ENCODE results near the gene CCDC149.

The CCDC149 gene

DNA sequence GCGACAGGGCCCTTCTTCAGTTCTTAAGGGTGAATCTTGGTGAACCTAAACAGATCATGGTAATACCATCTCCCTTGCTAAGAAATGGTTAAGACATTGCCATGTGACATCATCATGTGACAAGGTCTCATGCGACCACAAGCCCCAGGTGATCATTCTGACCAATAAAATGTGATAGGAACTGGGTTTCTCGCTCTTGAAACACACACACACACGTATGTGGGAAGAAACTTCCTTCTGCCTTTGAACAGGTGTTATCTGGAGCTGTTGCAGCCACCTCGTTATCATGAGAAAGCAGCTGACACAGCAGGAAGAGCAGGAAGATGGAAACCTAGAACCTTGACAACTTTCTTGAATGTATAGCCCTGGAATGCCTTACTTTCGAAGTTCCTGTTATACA is 107.3 kb downstream of the CCDC149 start:
- in situ Hi-C loops (cut with MboI; ENCODE audit: low sequenced_read_pairs): no loop called here

DNA sequence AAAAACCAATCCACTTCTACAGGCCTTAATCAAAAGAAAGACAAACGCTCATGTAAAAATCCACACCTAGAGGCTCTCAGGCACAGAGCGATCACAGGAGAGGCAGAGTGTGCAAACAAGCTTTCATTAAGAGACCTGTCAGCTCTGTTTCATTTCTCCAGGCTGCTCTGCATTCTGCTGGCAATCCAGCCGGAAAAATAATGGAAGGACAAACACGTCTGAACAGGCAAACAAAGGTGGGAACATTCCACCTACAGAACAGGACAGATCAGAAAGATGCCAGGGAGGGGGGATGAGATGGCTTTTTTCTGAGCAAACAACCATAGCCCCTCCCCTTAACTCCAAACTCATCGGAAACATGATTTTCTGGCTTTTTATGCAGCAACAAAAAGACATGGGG is 107.8 kb downstream of the CCDC149 start:
- in situ Hi-C loops (cut with MboI; ENCODE audit: low sequenced_read_pairs): no loop called here

DNA sequence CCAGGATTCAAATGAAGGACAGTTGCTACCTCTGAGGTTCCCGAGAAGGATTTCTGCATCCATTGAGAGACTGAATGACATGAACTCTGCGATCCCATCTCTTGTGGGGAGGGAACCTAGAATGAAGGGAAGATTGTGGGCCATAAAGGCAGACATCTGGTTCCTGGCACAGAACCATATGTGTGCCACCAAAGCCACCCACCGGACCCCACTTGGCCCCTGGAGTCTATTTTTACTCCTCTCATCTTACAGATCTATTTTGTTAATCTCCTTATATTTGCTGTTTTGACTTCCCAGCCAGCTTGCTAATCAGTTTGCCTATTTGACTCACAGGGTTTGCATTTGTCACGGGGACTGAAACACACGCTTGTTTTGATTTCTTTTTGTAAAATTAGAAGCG is 110.2 kb downstream of the CCDC149 start:
- in situ Hi-C loops (cut with MboI; ENCODE audit: low sequenced_read_pairs): no loop called here

DNA sequence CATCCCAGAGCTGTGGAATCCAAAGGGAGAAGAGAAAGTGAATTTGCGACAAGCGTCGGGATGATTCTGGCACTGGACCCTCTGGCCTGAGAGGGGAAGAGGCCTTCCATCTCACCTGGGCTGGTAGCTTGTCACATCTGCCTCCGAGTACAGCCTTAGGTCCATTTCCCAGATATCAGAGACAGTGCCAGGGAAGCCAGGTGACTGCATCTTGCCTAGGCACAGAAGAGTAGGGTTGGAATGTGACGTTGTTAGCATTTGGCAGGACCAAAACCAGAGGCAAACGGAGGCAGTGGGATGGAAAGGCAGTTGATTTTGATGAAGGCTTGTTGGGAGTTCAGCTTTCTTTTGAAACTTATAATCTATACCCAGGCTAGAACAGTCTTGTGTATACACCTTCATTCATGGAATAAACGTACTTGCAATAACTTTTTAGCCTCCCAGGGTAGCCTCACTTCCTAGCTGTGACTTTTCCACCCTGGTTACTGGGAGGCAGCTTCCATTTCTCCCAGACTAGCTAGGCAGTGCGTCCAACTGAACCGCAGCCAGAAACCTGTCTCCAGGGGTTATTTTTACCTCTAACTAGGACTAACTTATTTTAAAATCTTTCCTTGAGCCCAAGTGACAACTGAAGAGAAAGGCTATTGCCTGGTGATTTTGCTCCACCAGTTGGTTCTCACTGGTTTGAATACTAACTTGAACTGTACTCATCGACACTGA is 111.5 kb downstream of the CCDC149 start:
- in situ Hi-C loops (cut with MboI; ENCODE audit: low sequenced_read_pairs): no loop called here

DNA sequence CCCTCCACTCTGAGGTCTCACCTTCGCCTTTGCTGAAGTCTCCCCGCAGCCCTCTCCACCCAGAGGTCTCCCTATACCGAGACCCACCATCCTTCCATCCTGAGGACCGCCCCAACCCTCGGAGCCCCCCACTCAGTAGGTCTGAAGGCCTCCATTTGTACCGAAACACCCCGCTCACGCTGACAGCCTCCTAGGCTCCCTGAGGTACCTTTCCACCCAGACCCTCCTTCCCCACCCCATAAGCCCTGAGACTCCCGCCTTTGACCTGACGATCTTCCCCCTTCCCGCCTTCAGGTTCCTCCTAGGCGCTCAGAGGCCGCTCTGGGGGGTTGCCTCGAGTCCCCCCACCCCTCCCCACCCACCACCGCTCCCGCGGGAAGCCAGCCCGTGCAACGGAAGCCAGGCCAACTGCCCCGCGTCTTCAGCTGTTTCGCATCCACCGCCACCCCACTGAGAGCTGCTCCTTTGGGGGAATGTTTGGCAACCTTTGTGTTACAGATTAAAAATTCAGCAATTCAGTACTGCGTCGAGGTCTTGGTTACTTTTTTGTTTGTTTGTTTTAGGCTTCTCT is 112.4 kb downstream of the CCDC149 start:
- in situ Hi-C loops (cut with MboI; ENCODE audit: low sequenced_read_pairs): no loop called here

DNA sequence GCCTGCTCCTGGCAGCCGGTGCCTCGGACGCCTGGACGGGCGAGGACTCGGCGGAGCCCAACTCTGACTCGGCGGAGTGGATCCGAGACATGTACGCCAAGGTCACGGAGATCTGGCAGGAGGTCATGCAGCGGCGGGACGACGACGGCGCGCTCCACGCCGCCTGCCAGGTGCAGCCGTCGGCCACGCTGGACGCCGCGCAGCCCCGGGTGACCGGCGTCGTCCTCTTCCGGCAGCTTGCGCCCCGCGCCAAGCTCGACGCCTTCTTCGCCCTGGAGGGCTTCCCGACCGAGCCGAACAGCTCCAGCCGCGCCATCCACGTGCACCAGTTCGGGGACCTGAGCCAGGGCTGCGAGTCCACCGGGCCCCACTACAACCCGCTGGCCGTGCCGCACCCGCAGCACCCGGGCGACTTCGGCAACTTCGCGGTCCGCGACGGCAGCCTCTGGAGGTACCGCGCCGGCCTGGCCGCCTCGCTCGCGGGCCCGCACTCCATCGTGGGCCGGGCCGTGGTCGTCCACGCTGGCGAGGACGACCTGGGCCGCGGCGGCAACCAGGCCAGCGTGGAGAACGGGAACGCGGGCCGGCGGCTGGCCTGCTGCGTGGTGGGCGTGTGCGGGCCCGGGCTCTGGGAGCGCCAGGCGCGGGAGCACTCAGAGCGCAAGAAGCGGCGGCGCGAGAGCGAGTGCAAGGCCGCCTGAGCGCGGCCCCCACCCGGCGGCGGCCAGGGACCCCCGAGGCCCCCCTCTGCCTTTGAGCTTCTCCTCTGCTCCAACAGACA is 113.1 kb downstream of the CCDC149 start:
- in situ Hi-C loops (cut with MboI; ENCODE audit: low sequenced_read_pairs): no loop called here

DNA sequence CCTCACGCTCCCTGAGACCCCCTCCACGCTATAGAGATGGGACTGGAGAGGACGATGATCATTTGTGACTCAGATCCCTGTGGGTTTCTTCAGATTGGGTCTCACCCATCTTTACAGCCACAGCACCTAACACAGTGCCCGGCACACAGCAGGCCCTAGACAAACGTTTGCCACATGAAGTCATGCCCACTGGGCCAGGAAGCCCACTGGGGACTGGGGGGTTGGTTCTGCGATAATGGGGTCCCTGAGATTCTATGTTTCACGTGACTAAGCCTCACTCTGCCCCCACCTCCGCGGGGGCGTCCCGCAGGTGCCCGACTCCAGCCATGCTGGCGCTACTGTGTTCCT is 113.7 kb downstream of the CCDC149 start:
- in situ Hi-C loops (cut with MboI; ENCODE audit: low sequenced_read_pairs): no loop called here

DNA sequence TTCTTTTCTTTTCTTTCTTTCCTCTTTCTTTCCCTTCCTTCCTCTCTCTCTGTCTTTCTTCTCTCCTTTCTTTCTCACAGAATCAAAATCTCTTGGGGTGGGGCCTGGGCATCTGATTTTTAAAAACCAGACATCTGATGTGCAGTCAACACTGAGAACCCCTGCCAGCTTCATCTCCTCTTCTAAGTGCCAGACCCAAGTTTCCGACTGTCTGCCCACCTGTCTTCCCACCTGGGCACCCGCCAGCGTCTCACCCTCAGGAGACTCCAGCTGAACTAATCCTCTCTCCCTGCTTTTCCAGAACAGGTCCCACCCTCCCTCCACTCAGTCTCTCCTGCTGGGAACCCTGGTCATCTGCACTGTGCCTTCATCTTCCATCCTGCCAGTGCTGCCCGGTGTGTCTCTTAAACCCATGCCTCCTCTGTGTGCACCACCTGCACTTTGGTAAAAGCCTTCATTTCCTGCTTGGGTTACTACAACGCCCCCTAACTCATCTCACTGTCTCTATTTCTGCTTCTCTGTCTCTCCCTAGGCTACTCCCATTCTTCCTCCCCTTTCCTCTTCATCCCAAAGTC is 114.7 kb downstream of the CCDC149 start:
- in situ Hi-C loops (cut with MboI; ENCODE audit: low sequenced_read_pairs): no loop called here

DNA sequence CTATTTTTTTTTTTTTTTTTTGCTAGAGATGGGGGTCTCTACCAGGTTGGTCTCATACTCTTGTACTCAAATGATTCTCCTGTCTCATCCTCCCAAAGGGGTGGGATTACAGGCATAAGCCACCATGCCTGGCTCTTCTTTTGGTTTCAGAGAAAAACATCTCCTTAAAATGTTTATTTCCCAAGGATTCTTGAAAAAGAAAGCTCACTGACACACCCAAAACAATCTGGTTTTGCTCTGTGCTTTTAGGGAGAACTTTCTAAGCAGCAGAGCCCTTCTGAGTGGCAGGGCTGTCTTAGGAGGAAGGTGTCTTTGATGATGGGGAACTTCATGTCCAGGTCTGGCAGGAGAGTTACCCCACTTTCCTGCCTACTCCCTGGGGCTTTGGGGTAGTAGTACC is 116.2 kb downstream of the CCDC149 start:
- in situ Hi-C loops (cut with MboI; ENCODE audit: low sequenced_read_pairs): no loop called here

DNA sequence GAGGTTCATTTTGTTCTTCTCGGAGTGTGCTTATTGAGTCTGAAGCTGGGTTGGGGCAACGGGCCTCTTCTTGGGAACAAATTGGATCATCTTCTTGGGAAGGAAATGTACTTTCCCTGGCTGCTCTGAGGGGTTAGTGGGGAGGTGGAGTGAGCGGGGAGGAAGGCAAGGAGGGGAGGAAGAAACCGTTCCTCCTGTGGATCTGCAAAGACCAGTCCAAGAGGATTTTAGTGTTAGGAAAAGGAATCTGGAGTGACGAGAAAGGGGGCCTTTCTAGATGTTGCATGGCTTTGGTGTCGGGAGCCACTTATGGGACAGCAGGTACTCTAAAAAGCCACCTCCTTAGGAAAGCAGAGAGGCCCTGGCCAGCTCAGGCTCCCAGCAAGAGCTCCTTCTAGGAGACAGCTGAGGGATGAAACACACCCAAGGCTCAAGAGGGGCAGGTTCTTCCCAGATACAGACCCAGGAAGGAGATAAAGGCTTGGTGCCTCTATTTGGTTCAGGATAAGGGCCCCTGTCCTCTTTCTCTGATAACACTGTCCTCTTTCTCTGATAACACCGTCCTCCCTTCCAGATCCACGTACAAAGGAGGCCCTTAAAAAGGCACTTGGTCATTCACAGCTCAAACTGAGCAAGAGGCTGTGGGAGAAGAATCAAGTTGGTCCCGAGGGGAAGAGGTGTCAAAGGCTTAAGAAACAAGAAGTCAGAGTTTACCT is 117.0 kb downstream of the CCDC149 start:
- in situ Hi-C loops (cut with MboI; ENCODE audit: low sequenced_read_pairs): no loop called here

DNA sequence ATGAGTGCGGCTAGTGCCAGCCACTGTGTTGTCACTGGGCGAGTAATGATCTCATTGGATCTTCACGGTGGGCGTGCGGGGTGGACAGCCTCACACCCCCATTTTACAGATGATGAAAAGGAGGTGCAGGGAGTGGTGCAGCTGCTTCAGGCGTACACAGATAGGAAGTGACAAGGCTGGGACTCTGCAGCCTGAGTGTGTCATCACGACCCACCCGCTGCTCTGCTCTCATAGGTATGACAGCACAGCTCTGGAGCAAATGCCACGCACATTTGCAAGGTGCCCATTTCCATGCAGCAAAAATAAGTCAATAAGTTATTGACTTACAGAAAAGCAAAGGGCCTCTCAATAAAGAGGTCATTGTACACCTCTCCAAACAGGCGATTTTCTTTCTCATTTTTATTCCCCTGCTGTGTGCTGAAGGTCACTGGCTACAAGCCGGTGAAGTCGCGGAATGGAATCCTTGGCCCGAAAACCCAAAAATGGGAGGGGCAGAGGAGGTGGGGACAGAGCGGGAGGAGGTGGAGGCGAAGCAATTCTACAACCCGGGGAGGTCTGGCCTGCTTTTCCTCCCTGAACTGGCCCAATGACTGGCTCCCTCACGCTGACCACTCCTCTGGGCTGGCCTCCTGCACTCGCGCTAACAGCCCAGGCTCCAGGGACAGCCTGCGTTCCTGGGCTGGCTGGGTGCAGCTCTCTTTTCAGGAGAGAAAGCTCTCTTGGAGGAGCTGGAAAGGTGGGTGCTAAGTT is 117.8 kb downstream of the CCDC149 start, which contains the start of gene SOD3:
TSS of gene SOD3 (plus strand) at position 658 of the 750 bp plus-strand sequence. CDS start 3,949 bp downstream, outside the sequence.
- in situ Hi-C loops (cut with MboI; ENCODE audit: low sequenced_read_pairs): no loop called here

DNA sequence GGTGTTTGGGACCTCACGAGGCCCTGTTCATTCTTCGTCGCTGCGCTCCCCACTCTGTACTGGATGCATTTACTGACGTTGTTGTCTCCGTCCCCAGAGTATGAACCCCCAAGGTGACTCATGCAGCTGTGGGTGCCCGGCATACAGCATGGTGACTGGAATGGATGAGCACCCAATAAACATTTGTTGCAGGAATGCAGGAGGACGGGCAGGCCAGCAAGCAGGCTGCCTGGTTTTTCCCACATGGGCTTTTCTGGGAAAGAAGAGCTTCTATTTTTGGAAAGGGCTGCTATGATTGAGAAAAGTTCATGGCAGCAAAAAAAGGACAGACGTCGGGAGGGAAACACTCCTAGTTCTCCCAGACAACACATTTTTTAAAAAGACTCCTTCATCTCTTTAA is 118.4 kb downstream of the CCDC149 start:
- in situ Hi-C loops (cut with MboI; ENCODE audit: low sequenced_read_pairs): no loop called here

DNA sequence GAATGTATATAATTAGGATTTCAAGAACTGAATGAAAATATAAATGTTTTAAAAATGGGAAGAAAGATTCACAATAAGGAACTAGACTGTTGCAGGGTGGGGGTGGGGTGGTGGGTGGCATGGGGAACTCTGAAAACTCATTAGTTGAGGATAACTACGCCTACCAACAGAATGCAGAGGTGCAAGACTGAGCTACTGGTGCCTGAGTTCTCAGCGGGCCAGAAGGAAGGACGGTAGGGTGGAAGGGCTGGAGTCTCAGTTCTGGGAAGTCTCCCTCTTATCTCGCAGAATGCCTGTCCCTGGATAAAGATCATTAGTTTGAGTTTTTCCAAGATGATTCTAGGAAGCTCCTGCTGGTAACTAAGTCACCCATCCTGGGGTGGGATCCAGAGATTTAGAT is 118.8 kb downstream of the CCDC149 start:
- in situ Hi-C loops (cut with MboI; ENCODE audit: low sequenced_read_pairs): no loop called here

DNA sequence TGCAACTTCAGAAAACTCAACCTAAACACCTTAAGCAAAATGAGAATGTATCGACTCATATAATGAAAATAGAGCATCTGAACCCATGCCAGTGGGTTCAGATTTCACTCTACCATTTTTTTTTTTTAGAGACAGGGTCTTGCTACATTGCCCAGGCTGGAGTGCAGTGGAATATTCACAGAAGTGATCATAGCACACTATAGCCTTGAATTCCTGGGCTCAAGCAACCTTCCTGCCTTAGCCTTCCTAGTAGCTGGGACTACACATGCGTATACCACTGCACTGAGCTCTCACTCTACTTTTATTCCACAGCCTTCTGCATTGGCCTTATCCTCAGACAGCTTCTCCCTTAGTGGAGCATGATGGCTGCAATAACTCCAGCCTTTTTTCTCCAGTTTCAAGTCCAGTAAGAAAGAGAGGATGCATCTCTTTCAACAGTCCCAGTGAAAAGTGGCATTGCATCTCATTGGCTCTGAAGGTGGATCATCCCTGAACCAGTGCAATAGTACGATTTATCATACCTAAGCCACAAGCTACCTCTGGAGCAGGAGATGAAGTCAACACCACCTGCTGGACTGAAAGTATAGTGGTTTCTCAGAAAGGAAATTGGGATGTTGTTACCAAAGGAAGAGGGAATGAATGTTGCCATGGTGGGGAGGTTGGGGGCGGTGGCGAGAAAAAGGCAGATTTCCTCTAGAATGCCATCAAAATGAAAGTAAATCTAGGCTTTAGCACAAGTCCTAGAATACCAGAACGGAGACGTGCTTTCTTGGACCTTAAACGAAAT is 119.4 kb downstream of the CCDC149 start:
- in situ Hi-C loops (cut with MboI; ENCODE audit: low sequenced_read_pairs): no loop called here

DNA sequence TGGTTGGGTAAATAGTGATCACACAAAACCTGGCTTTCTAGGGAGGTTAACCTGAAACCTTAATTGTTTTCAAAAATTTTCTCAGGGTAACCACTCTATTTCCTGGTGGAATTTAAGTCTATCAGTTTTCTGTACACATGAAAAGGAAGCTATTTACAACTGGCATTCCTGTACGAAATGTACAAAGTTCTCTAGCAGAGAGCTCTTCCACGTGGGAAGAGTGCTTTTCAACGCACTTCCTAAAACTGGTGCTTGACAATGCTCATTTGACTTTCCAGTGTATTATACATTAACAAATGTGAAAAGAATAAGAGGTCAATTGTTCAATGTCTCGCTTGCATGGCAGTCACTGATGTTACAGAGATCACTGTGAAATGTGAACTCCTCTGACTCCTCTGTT is 120.3 kb downstream of the CCDC149 start:
- in situ Hi-C loops (cut with MboI; ENCODE audit: low sequenced_read_pairs): no loop called here

DNA sequence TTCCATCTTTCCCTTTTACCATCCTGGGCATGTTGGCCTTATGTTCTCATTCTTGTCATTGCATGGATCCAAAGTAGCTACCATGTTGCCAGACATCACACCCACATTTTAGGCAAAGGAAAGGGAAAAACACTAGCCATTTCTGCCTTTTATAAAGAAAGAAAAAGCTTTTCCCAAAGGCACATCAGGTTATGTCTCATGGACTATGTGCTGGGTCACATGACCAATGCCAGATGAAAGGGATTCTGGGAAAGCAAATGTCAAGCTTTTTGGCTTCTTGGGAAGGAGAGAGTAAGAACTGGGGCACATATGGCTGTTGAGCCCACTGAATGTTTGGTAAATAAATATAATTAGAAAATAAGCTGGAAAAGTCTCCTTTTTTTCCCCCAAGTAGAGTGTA is 121.8 kb downstream of the CCDC149 start:
- in situ Hi-C loops (cut with MboI; ENCODE audit: low sequenced_read_pairs): no loop called here

DNA sequence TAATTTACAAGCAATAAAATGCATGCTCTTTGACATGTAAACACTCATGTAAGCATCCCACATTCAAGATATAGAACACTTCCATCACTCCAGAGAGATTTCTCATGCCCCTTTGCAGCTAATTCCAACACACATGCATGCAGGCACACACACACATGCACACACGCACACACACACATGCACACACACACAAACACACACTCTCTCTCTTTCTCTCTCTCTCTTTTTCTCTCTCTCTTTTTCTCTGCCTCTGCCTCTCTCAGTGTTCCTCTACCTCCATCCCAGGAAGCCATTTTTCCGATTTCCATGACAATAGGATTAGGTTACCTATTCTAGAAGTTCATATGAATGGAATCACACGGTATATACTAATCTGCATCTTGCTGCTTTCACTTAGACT is 129.3 kb downstream of the CCDC149 start:
- in situ Hi-C loops (cut with MboI; ENCODE audit: low sequenced_read_pairs): no loop called here

DNA sequence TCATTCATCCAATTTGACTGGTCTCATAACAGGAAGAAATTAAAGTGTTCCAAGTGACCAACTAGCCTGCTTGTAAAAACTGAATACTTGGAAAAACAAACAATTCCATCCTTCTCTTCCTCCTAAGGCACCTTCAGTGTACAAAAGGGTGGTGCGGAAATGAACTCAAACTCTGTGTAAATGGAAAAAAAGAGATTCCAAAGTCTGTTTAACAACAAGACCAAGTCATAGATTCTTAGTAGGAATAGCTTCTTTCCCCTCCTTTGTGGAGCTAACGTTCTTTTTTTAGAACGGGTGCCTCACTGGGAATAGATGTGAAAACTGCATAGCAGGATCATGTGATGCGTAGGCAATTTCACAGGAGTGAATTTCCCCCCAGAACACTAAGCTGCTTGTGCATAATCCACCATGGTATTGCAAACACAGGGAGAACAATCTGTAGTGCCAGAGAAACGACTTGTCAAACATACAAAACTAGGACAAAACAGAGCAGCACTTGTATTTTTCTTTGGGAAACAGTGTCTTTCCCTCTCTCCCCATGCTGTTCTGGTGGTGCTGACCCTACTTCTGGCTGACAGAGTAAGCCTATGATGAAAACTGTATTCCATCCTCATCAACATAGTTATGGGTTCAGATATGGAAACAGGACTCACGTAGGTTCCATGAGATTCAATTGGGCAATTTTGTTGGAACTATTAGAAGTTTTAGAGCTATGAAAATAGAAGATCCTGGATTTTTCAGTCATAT is 130.7 kb downstream of the CCDC149 start:
- in situ Hi-C loops (cut with MboI; ENCODE audit: low sequenced_read_pairs): no loop called here

DNA sequence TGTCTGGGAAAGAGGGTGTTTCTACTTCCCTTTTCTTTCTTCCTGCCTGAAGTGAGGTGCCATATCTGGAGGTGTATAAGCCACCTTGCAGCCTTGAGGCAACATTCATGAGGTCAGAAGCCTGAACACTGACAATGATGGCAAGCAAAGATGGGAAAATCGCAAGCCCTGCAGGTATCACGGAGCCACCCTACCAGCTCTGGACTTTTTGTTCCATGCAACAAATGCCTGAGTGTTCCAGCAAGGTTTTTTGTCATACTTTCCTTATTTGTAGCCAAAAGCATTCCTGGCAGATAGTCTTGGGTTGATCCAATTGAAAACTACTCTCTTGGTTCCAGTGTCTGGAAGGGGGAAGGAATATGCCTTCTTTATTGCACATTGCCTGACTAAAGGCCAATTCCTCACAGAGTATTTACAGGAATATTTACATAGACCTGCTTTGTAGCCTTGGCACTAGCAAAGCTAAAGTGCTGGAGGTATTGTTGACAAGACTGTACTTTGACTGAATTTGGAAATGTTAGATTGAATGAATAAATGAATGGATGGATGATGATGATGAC is 131.8 kb downstream of the CCDC149 start:
- in situ Hi-C loops (cut with MboI; ENCODE audit: low sequenced_read_pairs): no loop called here
